Eye (tissue), 1 donor: ENCODE results near the gene SLC12A9.
"Not testable (repeated sequence)": the region's sequence is repeated elsewhere in the genome, so short reads cannot be mapped to it uniquely, and the experiment has no call there.

Experiments
- DNase-seq: peaks from one replicate; pipeline ENCODE4 v3.0.0-alpha.2; 2015

SLC12A9 gene

GRCh38 chr7:100825751-100826513, 26.6 kb upstream of the SLC12A9 start:
- peak; percentile 58 for DNase-seq

- peak; percentile 67 for DNase-seq
Observed at GRCh38 chr7:100826514-100827329, 25.8 kb upstream of the SLC12A9 start.

DNA sequence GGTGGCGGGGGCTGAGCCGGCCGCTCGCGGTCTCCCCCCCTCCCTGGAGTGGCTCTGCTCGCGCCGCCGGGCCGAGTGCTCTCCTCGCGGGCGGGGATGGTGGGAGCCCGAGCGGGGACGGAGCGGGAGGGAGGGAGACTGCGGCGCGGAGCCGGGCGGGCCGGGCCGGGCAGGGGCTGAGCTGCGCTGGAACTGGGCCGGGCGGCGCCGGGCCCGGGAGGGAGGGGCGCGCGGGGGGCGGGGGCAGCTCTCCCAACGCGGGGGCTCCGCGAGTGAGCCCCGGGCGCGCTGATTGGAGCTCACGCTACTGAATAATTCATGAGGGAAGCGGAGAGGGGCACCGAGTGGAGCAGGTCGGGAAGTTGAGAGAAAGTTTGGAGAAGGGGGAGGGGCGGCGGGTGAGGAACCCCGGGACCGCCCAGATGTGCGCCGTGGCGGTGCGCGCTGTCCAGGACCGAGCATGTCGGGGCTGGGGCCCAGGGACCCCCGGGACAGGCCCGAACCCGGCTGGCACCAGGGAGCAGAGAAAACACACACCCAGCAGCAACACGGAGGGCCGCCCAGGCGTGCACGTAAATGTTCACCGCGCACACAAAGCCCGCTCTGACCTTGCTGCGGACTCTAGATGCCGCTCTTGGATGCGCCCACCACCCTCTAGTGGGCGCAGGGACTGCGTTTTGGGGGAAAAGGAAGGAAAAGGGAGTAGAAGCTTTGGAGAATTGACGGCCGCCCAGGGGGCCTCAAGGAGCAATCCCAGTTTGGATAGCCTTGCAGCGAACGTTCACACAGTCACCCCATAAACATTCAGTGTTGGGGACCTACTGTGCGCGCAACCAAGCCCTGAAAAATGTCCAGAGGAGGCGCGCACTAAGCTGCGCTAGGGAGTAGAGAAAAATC, 24.9 kb upstream of the SLC12A9 start, which contains the start of gene EPHB4:
EPHB4 (minus strand) TSS at position 194 of the 897 bp plus-strand sequence. CDS start 493 bp downstream, outside the sequence.
- DNase-seq = peak; percentile 96

- no peak for DNase-seq
Observed at GRCh38 chr7:100829150-100829716, 23.3 kb upstream of the SLC12A9 start.

GRCh38 chr7:100830396-100830795, 22.1 kb upstream of the SLC12A9 start:
- no peak for DNase-seq

GRCh38 chr7:100832281-100832633, 20.3 kb upstream of the SLC12A9 start:
- no peak for DNase-seq

GRCh38 chr7:100835903-100836811, 16.4 kb upstream of the SLC12A9 start:
- DNase-seq = peak; percentile 71

DNA sequence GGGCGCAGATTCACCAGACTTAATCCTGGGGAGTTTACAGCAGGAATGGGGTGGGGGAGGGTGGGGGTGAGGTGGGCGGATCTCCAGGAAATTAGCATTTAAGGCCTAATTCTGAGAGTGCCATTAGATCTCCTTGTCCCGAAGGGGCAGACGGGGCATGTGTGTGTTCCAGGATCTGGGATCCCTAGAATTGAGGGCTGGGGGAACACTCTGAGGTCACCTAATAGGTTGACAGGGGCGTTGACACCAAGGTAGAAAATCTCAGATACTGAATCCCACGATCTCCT, 15.8 kb upstream of the SLC12A9 start:
- DNase-seq = no peak

DNA sequence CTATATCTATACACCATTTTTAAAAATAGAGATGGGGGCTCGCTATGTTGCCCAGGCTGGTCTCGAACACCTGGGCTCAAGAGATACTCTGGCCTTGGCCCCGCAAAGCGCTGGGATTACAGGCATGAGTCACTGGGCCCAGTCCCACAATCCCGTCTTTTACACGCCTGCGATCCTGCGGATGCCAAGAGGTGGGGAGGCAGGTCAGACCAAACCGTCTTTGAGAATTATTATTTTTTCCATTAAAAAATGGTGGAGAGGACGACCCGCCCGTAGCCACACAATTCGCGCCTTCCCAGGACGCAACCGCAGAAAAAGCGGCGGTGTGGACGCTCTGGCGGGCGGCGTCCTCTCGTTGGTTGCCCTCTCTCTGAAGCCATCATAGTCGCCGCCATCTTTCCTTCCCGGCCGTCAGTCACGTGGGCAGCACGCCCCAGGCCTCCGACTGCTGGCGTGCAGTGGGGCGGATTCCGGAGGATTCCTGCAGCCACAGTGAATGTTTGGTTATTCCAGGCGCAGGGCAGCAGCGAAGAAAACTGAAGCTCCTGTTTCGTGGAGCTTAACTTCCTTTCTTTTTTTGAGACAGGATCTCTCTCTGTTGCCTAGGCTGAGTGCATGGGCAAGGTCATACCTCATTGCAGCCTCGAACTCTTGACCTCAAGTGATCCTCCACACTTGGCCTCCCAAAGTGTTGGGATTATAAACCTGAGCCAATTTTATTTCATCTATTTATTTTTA, 15.2 kb upstream of the SLC12A9 start:
- DNase-seq = peak; percentile 96

- no peak for DNase-seq
Observed at GRCh38 chr7:100839361-100839760, 13.2 kb upstream of the SLC12A9 start.

GRCh38 chr7:100840470-100841100, 11.9 kb upstream of the SLC12A9 start:
- DNase-seq = peak; percentile 16

GRCh38 chr7:100847360-100847759, 5.2 kb upstream of the SLC12A9 start:
- DNase-seq = no peak

GRCh38 chr7:100854146-100854895, 1.8 kb downstream of the SLC12A9 start:
- no peak for DNase-seq

DNA sequence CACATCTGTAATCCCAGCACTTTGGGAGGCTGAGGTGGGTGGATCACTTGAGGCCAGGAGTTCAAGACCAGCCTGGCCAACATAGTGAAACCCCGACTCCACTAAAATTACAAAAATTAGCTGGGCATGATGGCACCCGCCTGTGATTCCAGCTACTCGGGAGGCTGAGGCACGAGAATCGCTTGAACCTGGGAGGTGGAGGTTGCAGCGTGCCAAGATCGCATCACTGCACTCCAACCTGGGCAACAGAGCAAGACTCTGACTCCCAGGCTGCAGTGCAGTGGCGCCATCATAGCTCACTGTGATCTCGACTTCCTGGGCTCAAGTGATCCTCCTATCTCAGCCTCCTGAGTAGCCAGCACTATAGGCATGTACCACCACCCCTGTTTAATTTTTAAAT, 2.4 kb downstream of the SLC12A9 start:
- DNase-seq = not testable (repeated sequence)

GRCh38 chr7:100855515-100855914, 3.0 kb downstream of the SLC12A9 start:
- no peak for DNase-seq

GRCh38 chr7:100856871-100857282, 4.4 kb downstream of the SLC12A9 start:
- no peak for DNase-seq

DNA sequence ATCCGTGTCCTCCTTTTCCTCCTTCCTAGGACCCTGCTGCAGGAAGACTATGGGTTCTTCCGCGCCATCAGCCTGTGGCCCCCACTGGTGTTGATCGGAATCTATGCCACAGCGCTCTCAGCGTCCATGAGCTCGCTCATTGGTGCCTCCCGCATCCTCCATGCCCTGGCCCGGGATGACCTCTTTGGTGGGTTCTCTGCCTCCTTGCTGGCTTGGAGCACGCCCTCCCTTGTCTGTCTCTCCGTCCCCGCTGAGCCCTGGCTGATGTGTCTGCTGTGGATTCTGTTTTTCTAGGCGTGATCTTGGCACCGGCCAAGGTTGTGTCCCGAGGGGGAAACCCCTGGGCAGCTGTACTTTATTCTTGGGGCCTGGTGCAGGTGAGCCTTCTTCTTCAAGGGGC, 7.3 kb downstream of the SLC12A9 start:
- no peak for DNase-seq

GRCh38 chr7:100860702-100861615, 8.4 kb downstream of the SLC12A9 start:
- DNase-seq = no peak

GRCh38 chr7:100861616-100861985, 9.1 kb downstream of the SLC12A9 start:
- no peak for DNase-seq
